ENCODE data around the gene GULP1.
"Not testable (repeated sequence)": the region's sequence is repeated elsewhere in the genome, so short reads cannot be mapped to it uniquely, and the experiment has no call there.

GULP1 gene

GRCh38 chr2:188292348-188293239, 920 bp downstream of the GULP1 start:
- no peak for DNase-seq (ENCODE audit: low read depth)

- DNase-seq (ENCODE audit: low read depth): no peak
These were observed 2.1 kb downstream of the GULP1 start for GRCh38 chr2:188293601-188294351.

- no peak for DNase-seq (ENCODE audit: low read depth)
These were observed 2.8 kb downstream of the GULP1 start for GRCh38 chr2:188294352-188294926.

GRCh38 chr2:188295067-188295685, 3.5 kb downstream of the GULP1 start:
- DNase-seq (ENCODE audit: low read depth): no peak

- no peak for DNase-seq (ENCODE audit: low read depth)
These were observed 6.3 kb downstream of the GULP1 start for GRCh38 chr2:188297978-188298377.

GRCh38 chr2:188298937-188299371, 7.3 kb downstream of the GULP1 start:
- not testable (repeated sequence) for DNase-seq (ENCODE audit: low read depth)

- no peak for DNase-seq (ENCODE audit: low read depth)
These were observed 11.8 kb downstream of the GULP1 start for GRCh38 chr2:188303363-188304031.

GRCh38 chr2:188305271-188305670, 13.6 kb downstream of the GULP1 start:
- no peak for DNase-seq (ENCODE audit: low read depth)

- DNase-seq (ENCODE audit: low read depth): no peak
These were observed 14.6 kb downstream of the GULP1 start for GRCh38 chr2:188306271-188306670.

- no peak for DNase-seq (ENCODE audit: low read depth)
These were observed 16.2 kb downstream of the GULP1 start for GRCh38 chr2:188307850-188308283.

GRCh38 chr2:188308483-188308882, 16.8 kb downstream of the GULP1 start:
- no peak for DNase-seq (ENCODE audit: low read depth)

- no peak for DNase-seq (ENCODE audit: low read depth)
These were observed 17.7 kb downstream of the GULP1 start for GRCh38 chr2:188309364-188309763.

GRCh38 chr2:188314314-188315054, 22.8 kb downstream of the GULP1 start:
- no peak for DNase-seq (ENCODE audit: low read depth)

GRCh38 chr2:188315750-188316149, 24.1 kb downstream of the GULP1 start:
- DNase-seq (ENCODE audit: low read depth): no peak

- DNase-seq (ENCODE audit: low read depth): no peak
These were observed 24.7 kb downstream of the GULP1 start for GRCh38 chr2:188316342-188316741.

- DNase-seq (ENCODE audit: low read depth): no peak
These were observed 25.2 kb downstream of the GULP1 start for GRCh38 chr2:188316791-188317423.

- no peak for DNase-seq (ENCODE audit: low read depth)
These were observed 26.6 kb downstream of the GULP1 start for GRCh38 chr2:188318161-188318749.

- no peak for DNase-seq (ENCODE audit: low read depth)
These were observed 28.2 kb downstream of the GULP1 start for GRCh38 chr2:188319838-188320237.

- no peak for DNase-seq (ENCODE audit: low read depth)
These were observed 29.2 kb downstream of the GULP1 start for GRCh38 chr2:188320861-188321260.
